OCI-LY7 (cell line): ENCODE data around the gene NUP160. TPM values are rescaled to one million over a fixed set of nuclear protein-coding genes. Genes with fewer than 3 reads are reported as not detected.
A peak's percentile ranks its signal among the peaks of the same experiment; 100 is the strongest.

ENCODE experiments used
- Bru-seq: library from RNA; stranded (reverse); fragments of 400-500 nt; gene quantifications from one replicate; lab custom pipeline; 2021; lab: Mats Ljungman, UMichigan
- BruChase-seq, 2 experiments: library from RNA; stranded (reverse); fragments of 400-500 nt; gene quantifications; one replicate each; lab custom pipeline; 2021; lab: Mats Ljungman, UMichigan
- BruUV-seq: library from RNA; stranded (reverse); fragments of 400-500 nt; replicated peaks from 2 replicates; lab custom pipeline; 2021; lab: Mats Ljungman, UMichigan
- CTCF ChIA-PET: fragments of 300-600 bp; sonication (Branson Sonifier 250); formaldehyde crosslinking; loops from one replicate; lab custom pipeline; 2022; ENCODE audit warnings: antibody characterized with exemption; ENCODE audit not compliant: unreplicated experiment; lab: Charles Lee
- POLR2A ChIA-PET: fragments of 300-600 bp; sonication (Branson Sonifier 250); formaldehyde crosslinking; loops from one replicate; lab custom pipeline; 2022; ENCODE audit warnings: antibody characterized with exemption; lab: Charles Lee
- DNase-seq: peaks from one replicate; pipeline ENCODE4 v3.0.0-alpha.2; 2015; ENCODE audit warnings: low spot score
- H2AFZ ChIP-seq: fragments of 200-600 bp; sonication (generic), shearing (Covaris generic); 2 replicates; pipeline ENCODE4 v1.6.1; 2014; ENCODE audit warnings: mild to moderate bottlenecking, antibody characterized with exemption, low read length, moderate library complexity
- H3K27ac ChIP-seq: fragments of 200-600 bp; sonication (generic); 2 replicates; pipeline ENCODE4 v1.5.1; 2014; ENCODE audit warnings: mixed run types, low read depth, mild to moderate bottlenecking, moderate library complexity, low read length, inconsistent platforms; ENCODE audit not compliant: poor library complexity, severe bottlenecking
- H3K36me3 ChIP-seq: fragments of 200-600 bp; sonication (generic); 2 replicates; pipeline ENCODE4 v1.6.1; 2014; ENCODE audit warnings: mild to moderate bottlenecking, antibody characterized with exemption, low read length, moderate library complexity, mixed read lengths; ENCODE audit not compliant: insufficient read depth
- H3K4me1 ChIP-seq: fragments of 200-600 bp; sonication (generic); 2 replicates; pipeline ENCODE4 v1.5.1; 2014; ENCODE audit warnings: mild to moderate bottlenecking, low read length; ENCODE audit not compliant: insufficient read depth, poor library complexity, severe bottlenecking
- H3K4me2 ChIP-seq: fragments of 200-600 bp; sonication (generic); 2 replicates; pipeline ENCODE4 v1.6.1; 2014; ENCODE audit warnings: mild to moderate bottlenecking, low read length
- H3K4me3 ChIP-seq: fragments of 200-600 bp; sonication (generic); 2 replicates; pipeline ENCODE4 v1.5.1; 2014; ENCODE audit warnings: mild to moderate bottlenecking, low read depth, low read length; ENCODE audit not compliant: poor library complexity, severe bottlenecking
- H3K79me2 ChIP-seq: fragments of 200-600 bp; sonication (generic); 2 replicates; pipeline ENCODE4 v1.6.1; 2016; ENCODE audit warnings: low read depth, mild to moderate bottlenecking, low read length, moderate library complexity, mixed read lengths; ENCODE audit not compliant: insufficient read depth
- H3K9me2 ChIP-seq: fragments of 200-600 bp; sonication (generic); 2 replicates; pipeline ENCODE4 v1.6.1; 2016; ENCODE audit warnings: mild to moderate bottlenecking, low read length, mixed read lengths; ENCODE audit not compliant: insufficient read depth
- H3K9me3 ChIP-seq: fragments of 200-600 bp; sonication (generic); 2 replicates; pipeline ENCODE4 v1.6.1; 2014; ENCODE audit warnings: mild to moderate bottlenecking, mixed run types, low read length, mixed read lengths
- H4K20me1 ChIP-seq: fragments of 200-600 bp; sonication (generic); 2 replicates; pipeline ENCODE4 v1.6.1; 2014; ENCODE audit warnings: mild to moderate bottlenecking, antibody characterized with exemption, low read length, moderate library complexity, mixed read lengths; ENCODE audit not compliant: insufficient read depth
- EZH2phosphoT487 ChIP-seq: fragments of 200-600 bp; sonication (generic); IDR thresholded peaks from 2 replicates; pipeline ENCODE4 v1.6.1; 2018; ENCODE audit warnings: low read depth, borderline replicate concordance, mild to moderate bottlenecking, mixed run types, antibody characterized with exemption, low read length, moderate library complexity, mixed read lengths
- intact Hi-C: fragments of 100-400 bp; cut with micrococcal nuclease; formaldehyde crosslinking; loops from one replicate; pipeline ENCODE4 v1.10.0; 2022; ENCODE audit not compliant: unreplicated experiment
- long read RNA-seq: library from polyadenylated mRNA; stranded (forward); transcript quantifications from one replicate; pipeline ENCODE4 v2.0.0, GENCODE V29; 2022
- total RNA-seq, 2 experiments: library from RNA; depleted of rRNA in 1 of 2; stranded (reverse); fragments of >200 nt in 1 of 2; shearing (Covaris generic) in 1 of 2; gene quantifications; 2 replicates each; pipeline ENCODE4 v1.2.3, GENCODE V29; 2014 to 2022
- TF ChIP-seq, protein P1 (sequence below): fragments of 200-600 bp; sonication (generic); conservative IDR thresholded peaks from 2 replicates; pipeline ENCODE4 v1.5.1; 2014; ENCODE audit warnings: mild to moderate bottlenecking, antibody characterized with exemption, low read length, moderate library complexity, mixed read lengths

NUP160 gene, protein sequence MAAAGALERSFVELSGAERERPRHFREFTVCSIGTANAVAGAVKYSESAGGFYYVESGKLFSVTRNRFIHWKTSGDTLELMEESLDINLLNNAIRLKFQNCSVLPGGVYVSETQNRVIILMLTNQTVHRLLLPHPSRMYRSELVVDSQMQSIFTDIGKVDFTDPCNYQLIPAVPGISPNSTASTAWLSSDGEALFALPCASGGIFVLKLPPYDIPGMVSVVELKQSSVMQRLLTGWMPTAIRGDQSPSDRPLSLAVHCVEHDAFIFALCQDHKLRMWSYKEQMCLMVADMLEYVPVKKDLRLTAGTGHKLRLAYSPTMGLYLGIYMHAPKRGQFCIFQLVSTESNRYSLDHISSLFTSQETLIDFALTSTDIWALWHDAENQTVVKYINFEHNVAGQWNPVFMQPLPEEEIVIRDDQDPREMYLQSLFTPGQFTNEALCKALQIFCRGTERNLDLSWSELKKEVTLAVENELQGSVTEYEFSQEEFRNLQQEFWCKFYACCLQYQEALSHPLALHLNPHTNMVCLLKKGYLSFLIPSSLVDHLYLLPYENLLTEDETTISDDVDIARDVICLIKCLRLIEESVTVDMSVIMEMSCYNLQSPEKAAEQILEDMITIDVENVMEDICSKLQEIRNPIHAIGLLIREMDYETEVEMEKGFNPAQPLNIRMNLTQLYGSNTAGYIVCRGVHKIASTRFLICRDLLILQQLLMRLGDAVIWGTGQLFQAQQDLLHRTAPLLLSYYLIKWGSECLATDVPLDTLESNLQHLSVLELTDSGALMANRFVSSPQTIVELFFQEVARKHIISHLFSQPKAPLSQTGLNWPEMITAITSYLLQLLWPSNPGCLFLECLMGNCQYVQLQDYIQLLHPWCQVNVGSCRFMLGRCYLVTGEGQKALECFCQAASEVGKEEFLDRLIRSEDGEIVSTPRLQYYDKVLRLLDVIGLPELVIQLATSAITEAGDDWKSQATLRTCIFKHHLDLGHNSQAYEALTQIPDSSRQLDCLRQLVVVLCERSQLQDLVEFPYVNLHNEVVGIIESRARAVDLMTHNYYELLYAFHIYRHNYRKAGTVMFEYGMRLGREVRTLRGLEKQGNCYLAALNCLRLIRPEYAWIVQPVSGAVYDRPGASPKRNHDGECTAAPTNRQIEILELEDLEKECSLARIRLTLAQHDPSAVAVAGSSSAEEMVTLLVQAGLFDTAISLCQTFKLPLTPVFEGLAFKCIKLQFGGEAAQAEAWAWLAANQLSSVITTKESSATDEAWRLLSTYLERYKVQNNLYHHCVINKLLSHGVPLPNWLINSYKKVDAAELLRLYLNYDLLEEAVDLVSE (N-terminal part only)
- 23.9 and 32.0 TPM in 2 replicates for total RNA-seq (2014; rRNA removed; shearing (Covaris generic))
- 65.6 and 70.6 TPM in 2 replicates for total RNA-seq (2022)
- percentile 87 among the genes with signal in this experiment for Bru-seq, nascent RNA
- percentile 91 among the genes with signal in this experiment for BruChase-seq, experiment 1, labeled RNA remaining after a 6-hour chase
- BruChase-seq, experiment 2, labeled RNA remaining after a 2-hour chase = percentile 89 among the genes with signal in this experiment
- long read RNA-seq, full-length matches to known transcripts = 124 of 176 reads
- long read RNA-seq, partial matches to known transcripts = 17 of 176 reads
- long read RNA-seq, other reads (novel, unspliced or antisense) = 35 of 176 reads

DNA sequence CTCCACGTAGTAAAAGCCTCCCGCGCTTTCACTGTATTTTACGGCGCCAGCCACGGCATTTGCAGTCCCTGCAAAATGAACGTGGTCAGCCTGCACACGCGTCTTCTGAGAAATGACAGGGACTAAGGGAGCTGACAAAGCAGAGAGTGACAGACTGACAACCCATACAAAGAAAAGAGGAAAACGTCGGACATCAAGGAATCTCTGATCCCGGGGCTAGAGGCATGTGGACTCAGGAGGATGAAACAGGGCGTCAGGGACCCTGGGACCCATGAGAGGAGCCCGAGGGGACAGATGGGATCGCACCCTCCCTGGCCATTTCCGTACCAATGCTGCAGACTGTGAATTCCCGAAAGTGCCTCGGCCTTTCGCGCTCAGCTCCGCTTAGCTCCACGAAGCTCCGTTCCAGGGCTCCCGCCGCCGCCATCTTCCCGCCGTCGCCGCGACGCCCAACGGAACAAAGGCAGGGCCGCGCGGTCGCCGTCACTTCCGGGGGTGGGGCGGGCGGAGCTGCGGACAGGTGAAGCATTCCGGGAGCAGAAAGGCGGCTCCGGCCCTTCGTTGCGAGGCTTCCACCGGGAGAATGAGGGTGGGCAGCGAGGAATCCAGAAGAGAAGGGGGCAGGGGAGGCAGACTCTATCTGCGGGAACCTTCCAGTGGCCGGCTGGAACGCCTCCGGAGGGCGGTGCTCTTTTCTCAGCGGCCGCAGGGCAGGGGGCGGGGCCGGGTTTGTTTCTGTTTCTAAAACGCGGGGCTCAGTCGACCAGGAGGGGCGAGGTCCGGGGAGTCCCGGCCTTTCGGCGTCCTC, at the start of gene NUP160:
TSS of gene NUP160 (minus strand) at position 459 of the 808 bp plus-strand sequence. CDS start at position 427, 32 bp downstream.
- POLR2A ChIA-PET = interaction anchor here (0.5 to 1.5 kb wide), 8 partner anchors 13 to 124 kb away, joined by 3 to 5 read pairs (median 4); no protein-coding TSS in a partner anchor
- DNase-seq = peak; percentile 76
- CTCF ChIA-PET = no interaction called here
- H3K4me2 ChIP-seq = peak within 1 kb of the TSS; percentile 94
- H4K20me1 ChIP-seq = peaks cover 21% of the 10 kb centered on the region; the same call in 1 of the 2 replicates
- H3K4me3 ChIP-seq = peak within 1 kb of the TSS; percentile 94
- BruUV-seq = no TSS peak
- peak within 1 kb of the TSS; percentile 94 for H2AFZ ChIP-seq
- peak within 1 kb of the TSS; percentile 59 for H3K27ac ChIP-seq
- no peak for TF ChIP-seq EZH2phosphoT487
- TF ChIP-seq, protein P1, sequence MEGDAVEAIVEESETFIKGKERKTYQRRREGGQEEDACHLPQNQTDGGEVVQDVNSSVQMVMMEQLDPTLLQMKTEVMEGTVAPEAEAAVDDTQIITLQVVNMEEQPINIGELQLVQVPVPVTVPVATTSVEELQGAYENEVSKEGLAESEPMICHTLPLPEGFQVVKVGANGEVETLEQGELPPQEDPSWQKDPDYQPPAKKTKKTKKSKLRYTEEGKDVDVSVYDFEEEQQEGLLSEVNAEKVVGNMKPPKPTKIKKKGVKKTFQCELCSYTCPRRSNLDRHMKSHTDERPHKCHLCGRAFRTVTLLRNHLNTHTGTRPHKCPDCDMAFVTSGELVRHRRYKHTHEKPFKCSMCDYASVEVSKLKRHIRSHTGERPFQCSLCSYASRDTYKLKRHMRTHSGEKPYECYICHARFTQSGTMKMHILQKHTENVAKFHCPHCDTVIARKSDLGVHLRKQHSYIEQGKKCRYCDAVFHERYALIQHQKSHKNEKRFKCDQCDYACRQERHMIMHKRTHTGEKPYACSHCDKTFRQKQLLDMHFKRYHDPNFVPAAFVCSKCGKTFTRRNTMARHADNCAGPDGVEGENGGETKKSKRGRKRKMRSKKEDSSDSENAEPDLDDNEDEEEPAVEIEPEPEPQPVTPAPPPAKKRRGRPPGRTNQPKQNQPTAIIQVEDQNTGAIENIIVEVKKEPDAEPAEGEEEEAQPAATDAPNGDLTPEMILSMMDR = no peak
- H3K36me3 ChIP-seq = peaks cover 35% of the 10 kb centered on the region
- no peaks in the 10 kb centered on the region for H3K9me2 ChIP-seq
- H3K9me3 ChIP-seq = no peaks in the 10 kb centered on the region
- intact Hi-C loops = loop anchor here (1.0 to 2.0 kb wide), 2 partner anchors 81 to 206 kb away; partner anchors contain the start of genes FNBP4 and MTCH2
- H3K79me2 ChIP-seq = peaks cover 18% of the 10 kb centered on the region
- peaks cover 50% of the 10 kb centered on the region for H3K4me1 ChIP-seq

DNA sequence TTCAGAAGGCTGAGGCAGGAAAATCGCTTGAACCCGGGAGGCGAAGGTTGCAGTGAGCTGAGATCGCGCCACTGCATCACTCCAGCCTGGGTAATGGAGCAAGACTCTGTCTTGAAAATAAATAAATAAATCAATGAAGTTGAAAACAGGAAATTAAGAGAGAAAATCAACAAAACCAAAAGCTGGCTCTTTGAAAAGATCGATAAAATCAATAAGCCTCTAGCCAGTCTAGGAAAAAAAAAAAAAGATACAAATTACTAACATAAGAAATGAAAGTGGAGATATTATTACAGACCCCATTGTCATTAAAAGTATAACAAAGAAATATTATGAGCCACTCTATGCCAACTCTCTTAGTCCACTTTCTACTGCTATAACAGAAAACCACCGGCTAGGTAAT, 48.0 kb upstream of the NUP160 start:
- no peak overlapping the region for H3K27ac ChIP-seq
- H3K4me2 ChIP-seq = no peak overlapping the region
- H4K20me1 ChIP-seq = no peaks in the 10 kb centered on the region
- ChIA-PET CTCF (no interaction called here), POLR2A (no interaction called here)
- no peaks in the 10 kb centered on the region for H3K79me2 ChIP-seq
- no peak for TF ChIP-seq EZH2phosphoT487
- TF ChIP-seq, protein P1 = no peak
- DNase-seq = no peak
- no TSS peak for BruUV-seq
- H3K9me3 ChIP-seq = no peaks in the 10 kb centered on the region
- H3K36me3 ChIP-seq = no peaks in the 10 kb centered on the region
- no peak overlapping the region for H2AFZ ChIP-seq
- no peak overlapping the region for H3K4me3 ChIP-seq
- peaks cover 27% of the 10 kb centered on the region for H3K4me1 ChIP-seq
- H3K9me2 ChIP-seq = no peaks in the 10 kb centered on the region
- intact Hi-C loops = no loop called here
